A673 (cell line): ENCODE measurements around the gene CADPS2. TPM values are rescaled to one million over a fixed set of nuclear protein-coding genes. Genes with fewer than 3 reads are reported as not detected.

Experiments
- BruUV-seq: library from RNA; stranded (reverse); fragments of 400-500 nt; replicated peaks from 2 replicates; lab custom pipeline; 2021; lab: Mats Ljungman, UMichigan
- CTCF ChIA-PET: fragments of 300-600 bp; sonication (Branson Sonifier 250); formaldehyde crosslinking; loops from one replicate; lab custom pipeline; 2022; ENCODE audit warnings: antibody characterized with exemption; lab: Charles Lee
- POLR2A ChIA-PET: fragments of 300-600 bp; sonication (Branson Sonifier 250); formaldehyde crosslinking; loops from one replicate; lab custom pipeline; 2022; ENCODE audit warnings: antibody characterized with exemption; ENCODE audit not compliant: low non-redundant PET; lab: Charles Lee
- DNase-seq: peaks from one replicate; pipeline ENCODE4 v3.0.0-alpha.2; 2015; ENCODE audit warnings: low spot score
- H3K27ac ChIP-seq: fragments of 200-600 bp; sonication (generic); 2 replicates; pipeline ENCODE4 v1.5.1; 2016; ENCODE audit warnings: mixed run types, low read depth, mild to moderate bottlenecking, mixed read lengths, antibody characterized with exemption, low read length; ENCODE audit not compliant: poor library complexity, severe bottlenecking
- H3K27me3 ChIP-seq: fragments of 200-600 bp; sonication (generic); replicated peaks from 2 replicates; pipeline ENCODE4 v1.6.1; 2017; ENCODE audit warnings: mixed run types, low read depth, mild to moderate bottlenecking, mixed read lengths, antibody characterized with exemption, low read length; ENCODE audit not compliant: insufficient read depth, poor library complexity
- H3K36me3 ChIP-seq: fragments of 200-600 bp; sonication (generic); 2 replicates; pipeline ENCODE4 v1.6.1; 2016; ENCODE audit warnings: mixed run types, mild to moderate bottlenecking, mixed read lengths, antibody characterized with exemption, low read length; ENCODE audit not compliant: insufficient read depth, poor library complexity, severe bottlenecking
- H3K4me1 ChIP-seq: fragments of 200-600 bp; sonication (generic); 2 replicates; pipeline ENCODE4 v1.6.1; 2017; ENCODE audit warnings: mixed run types, mild to moderate bottlenecking, mixed read lengths, antibody characterized with exemption, low read length; ENCODE audit not compliant: insufficient read depth, poor library complexity, severe bottlenecking
- H3K4me3 ChIP-seq: fragments of 200-600 bp; sonication (generic); 2 replicates; pipeline ENCODE4 v1.5.1; 2016; ENCODE audit warnings: low read depth, mixed run types, mild to moderate bottlenecking, mixed read lengths, low read length; ENCODE audit not compliant: poor library complexity, severe bottlenecking
- H3K9me3 ChIP-seq: fragments of 200-600 bp; sonication (generic); 2 replicates; pipeline ENCODE4 v1.6.1; 2016; ENCODE audit warnings: mixed run types, low read depth, mild to moderate bottlenecking, mixed read lengths, antibody characterized with exemption, low read length; ENCODE audit not compliant: poor library complexity, severe bottlenecking
- CTCF ChIP-seq: fragments of 300-800, 200-600 bp; sonication (generic); conservative IDR thresholded peaks from 2 replicates; pipeline ENCODE4 v1.5.1; 2017; ENCODE audit warnings: low read depth, mild to moderate bottlenecking, antibody characterized with exemption, low read length, moderate library complexity, mixed read lengths
- EZH2 ChIP-seq: fragments of 200-600 bp; sonication (generic); IDR thresholded peaks from 2 replicates; pipeline ENCODE4 v1.6.1; 2017; ENCODE audit warnings: borderline replicate concordance, low read depth, mild to moderate bottlenecking, mixed read lengths, antibody characterized with exemption, low read length; ENCODE audit not compliant: poor library complexity, severe bottlenecking
- intact Hi-C: fragments of 100-400 bp; cut with micrococcal nuclease; formaldehyde crosslinking; loops from one replicate; pipeline ENCODE4 v1.10.0; 2022; ENCODE audit not compliant: unreplicated experiment
- total RNA-seq: library from RNA; stranded (reverse); gene quantifications from 2 replicates; pipeline ENCODE4 v1.2.3, GENCODE V29; 2021

CADPS2 gene
- total RNA-seq, 1 experiment from 2014 or later, result 81.3 TPM

GRCh38 chr7:122748195-122748594, 138.1 kb downstream of the CADPS2 start:
- ChIA-PET CTCF (interaction anchor here (0.6 kb wide), 2 partner anchors 22 to 1798 kb away, joined by 3 to 6 read pairs; partner anchors contain the start of gene ING3), POLR2A (no interaction called here)
- intact Hi-C loops, result no loop called here
- H3K36me3 ChIP-seq, result no peaks in the 10 kb centered on the region
- no TSS peak for BruUV-seq
- no peak for DNase-seq
- H3K9me3 ChIP-seq, result no peaks in the 10 kb centered on the region
- TF ChIP-seq EZH2 (no peak), CTCF (no peak)
- H3K27ac ChIP-seq, result no peak overlapping the region
- H3K27me3 ChIP-seq, result no peaks in the 10 kb centered on the region
- H3K4me3 ChIP-seq, result no peak overlapping the region
- peaks cover 28% of the 10 kb centered on the region for H3K4me1 ChIP-seq

GRCh38 chr7:122746948-122747347, 139.3 kb downstream of the CADPS2 start:
- peaks cover 38% of the 10 kb centered on the region for H3K4me1 ChIP-seq
- POLR2A ChIA-PET, result no interaction called here
- H3K9me3 ChIP-seq, result no peaks in the 10 kb centered on the region
- H3K36me3 ChIP-seq, result no peaks in the 10 kb centered on the region
- intact Hi-C loops, result no loop called here
- no peak overlapping the region for H3K4me3 ChIP-seq
- CTCF ChIA-PET, result no interaction called here
- BruUV-seq, result no TSS peak
- no peaks in the 10 kb centered on the region for H3K27me3 ChIP-seq
- H3K27ac ChIP-seq, result no peak overlapping the region
- TF ChIP-seq EZH2, result no peak
- no peak for TF ChIP-seq CTCF
- DNase-seq, result no peak

- no TSS peak for BruUV-seq
- Histone ChIP-seq H3K9me3 (no peaks in the 10 kb centered on the region), H3K4me3 (no peak overlapping the region), H3K27me3 (no peaks in the 10 kb centered on the region), H3K4me1 (peaks cover 41% of the 10 kb centered on the region), H3K36me3 (no peaks in the 10 kb centered on the region), H3K27ac (no peak overlapping the region)
- CTCF ChIA-PET, result no interaction called here
- DNase-seq, result peak; percentile 71
- POLR2A ChIA-PET, result no interaction called here
- intact Hi-C loops, result no loop called here
- TF ChIP-seq CTCF, result no peak
Observed at GRCh38 chr7:122743211-122743610, 143.0 kb downstream of the CADPS2 start.
